HL-60/S4 treated with phorbol 12-myristate 13-acetate at 8.2 ng/mL for 4 days and 3 days (cell line): ENCODE data around the gene ZFAND4.
"Not testable (repeated sequence)": the region's sequence is repeated elsewhere in the genome, so short reads cannot be mapped to it uniquely, and the experiment has no call there.

Source experiments
- in situ Hi-C: fragments of 300-500 bp; cut with MboI; formaldehyde crosslinking; loops from 2 replicates; pipeline ENCODE4 v1.15.0; 2022; ENCODE audit warnings: low sequenced_read_pairs

Gene ZFAND4

DNA sequence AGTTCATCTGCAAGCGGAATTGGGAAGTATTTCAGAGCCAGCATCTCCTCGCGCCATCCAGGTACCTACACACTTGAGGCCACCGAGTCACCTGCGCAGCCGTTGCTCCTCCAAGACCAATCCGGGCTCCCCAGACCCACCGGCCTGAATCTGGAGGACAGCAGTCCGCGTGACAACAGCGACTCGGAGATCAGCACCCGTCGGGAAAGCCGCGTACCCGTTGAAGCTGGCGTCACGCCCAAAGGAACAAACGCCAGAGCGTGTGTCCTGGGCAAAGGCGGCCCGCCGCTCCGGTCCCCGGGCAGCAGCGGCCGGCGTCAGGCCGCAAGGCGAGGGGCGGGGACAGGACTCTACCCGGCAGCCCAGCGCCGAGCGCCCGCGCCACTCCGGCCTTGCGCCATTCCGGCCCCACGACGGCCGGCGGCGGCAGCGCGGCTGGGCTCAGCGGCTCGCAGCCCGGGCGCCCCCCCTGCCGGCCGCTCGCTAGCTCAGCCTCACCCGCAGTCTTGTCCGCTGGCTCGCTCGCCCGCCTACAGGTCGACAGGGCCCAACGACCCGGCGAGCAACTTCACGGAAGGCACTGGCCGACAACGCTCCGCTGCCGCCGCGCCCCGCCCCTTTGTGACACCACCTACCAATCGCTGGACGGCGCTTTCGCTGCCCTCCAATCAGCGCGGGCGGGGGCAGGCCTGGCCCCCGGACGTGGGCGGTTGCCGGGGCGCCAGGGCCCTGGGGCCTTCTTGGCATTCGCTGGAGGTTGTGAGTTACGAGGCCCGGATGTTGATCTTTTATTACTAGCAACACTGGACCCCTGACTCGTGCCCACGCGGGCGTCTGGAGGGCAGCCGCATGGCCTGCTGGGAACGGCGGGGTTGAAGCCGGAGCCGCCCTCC, at the start of gene ZFAND4:
Gene ZFAND4 (minus strand): TSS at position 592 of the 893 bp plus-strand sequence. CDS start 9,047 bp downstream, outside the sequence.
- in situ Hi-C loops, result loop anchor here (25.0 kb wide), 1 partner anchor 185 kb away; no protein-coding TSS in a partner anchor

DNA sequence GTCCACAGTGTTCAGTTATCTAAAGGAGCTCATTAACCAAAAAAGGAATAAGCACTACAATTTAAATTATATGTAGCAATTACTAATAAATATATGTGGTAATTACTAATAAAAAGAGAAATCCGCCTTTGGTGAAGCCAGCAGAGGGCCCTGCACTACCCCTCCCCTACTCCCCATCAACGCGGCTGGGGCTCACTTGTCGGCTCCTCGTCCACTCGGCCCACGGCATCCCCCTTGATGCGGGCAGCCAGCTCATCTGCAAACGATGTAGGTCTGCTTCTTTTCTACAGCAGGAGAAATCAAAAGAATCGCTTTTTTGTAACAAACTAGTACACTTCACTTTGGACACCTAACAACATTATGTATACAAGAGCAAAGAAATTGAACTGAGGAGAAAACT, 48.9 kb upstream of the ZFAND4 start:
- in situ Hi-C loops, result not testable (repeated sequence)

DNA sequence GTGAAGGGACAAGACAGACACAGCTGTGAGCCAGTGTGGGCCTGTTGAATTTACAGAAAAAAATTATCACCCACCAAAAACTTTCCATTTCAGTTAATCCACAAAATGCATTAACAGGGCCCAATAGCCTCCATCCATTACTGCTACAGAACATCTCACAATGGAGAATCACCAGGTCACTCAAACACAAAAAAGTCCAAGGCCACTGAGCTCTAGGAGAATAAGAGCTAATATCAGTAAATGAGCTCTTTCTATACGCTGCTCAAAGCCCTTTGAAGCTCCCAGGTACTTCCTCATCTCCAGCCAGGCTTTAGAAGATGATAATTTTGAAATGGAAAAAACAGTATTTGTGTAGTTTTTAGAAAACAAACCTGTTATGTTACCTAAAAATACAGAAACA, 45.1 kb upstream of the ZFAND4 start:
- in situ Hi-C loops, result not testable (repeated sequence)

DNA sequence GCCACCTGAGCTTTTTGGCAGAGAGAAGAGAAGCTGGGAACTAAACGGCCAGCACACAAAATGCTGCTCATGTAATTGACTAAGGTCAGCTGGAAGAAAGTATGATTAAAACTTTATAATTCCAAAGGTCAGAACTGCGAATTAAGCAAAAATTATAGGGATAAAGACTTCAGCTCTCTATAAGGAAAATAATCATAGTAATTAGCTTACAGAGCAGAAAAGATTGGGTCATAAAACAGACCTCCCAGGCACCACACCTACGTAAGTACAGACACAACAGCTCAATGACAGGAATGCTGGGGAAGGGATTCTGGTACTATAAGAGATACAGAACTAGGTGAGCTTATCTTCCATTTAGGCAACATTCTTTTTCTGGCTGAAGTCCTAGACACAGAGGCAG, 44.5 kb upstream of the ZFAND4 start:
- in situ Hi-C loops, result not testable (repeated sequence)

DNA sequence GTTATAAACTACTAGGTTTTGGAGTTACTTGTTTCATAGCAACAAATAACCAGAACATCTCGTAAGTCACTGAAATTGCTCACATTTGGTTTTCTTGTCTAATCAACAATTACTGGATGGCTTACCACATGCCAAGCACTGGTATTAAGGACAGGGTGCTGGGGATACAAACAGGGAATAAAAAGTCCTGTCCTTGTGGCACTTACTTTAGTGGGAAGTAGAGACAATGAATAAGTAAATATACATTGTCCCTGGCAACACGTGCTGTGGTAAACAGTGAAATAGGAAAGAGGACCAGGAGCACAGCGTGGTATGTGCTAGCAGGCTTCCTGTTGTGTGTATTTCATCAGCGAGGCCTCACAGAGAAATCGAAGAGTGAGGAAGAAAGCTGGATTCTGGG, 38.7 kb upstream of the ZFAND4 start:
- in situ Hi-C loops, result not testable (repeated sequence)

DNA sequence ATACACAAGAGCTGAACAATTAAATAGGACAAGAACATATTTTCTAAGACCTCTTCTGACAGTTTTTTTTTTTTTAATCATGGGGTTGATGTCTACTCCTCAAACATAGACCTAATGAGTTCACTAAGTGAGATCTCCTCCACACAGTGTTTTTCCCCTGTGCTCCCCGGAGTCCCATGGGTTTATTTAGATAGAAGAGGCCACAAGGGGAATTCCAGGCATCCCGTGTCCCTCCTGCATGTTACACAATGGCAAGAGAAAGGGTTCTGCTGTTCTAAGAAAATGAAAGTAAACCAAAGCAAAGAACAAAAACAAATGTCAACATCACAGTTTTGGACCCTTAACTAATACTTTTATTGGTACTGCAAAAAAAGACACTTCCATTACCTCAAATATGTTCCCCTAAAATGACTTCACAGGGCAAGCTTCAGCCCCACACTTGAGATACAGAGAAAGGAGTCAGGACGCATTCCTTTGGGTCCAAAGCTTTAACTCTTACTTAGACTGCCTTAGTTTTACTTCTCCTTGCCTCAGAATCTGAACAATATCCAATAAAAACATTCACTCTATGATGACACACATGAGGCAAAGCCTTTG, 37.7 kb upstream of the ZFAND4 start:
- in situ Hi-C loops, result not testable (repeated sequence)

DNA sequence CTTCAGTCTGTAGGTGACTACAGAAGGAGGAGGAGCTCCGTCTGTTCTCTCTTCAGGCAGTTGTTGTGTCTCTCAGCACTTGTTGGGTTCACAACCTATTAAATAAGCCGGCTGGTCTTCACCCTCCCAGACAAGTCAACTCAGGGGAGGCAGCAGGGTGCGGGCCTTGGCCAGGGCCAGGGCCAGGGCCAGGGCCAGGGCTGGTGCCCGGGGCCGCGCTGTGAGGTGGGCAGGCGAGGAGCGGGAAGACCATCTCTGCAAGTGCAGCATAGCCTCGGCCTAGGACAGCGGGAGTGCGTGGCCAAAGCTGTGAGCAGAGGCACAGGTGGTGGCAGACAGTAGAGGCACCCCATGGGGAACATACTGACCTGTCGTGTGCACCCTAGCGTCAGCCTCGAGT, 5.9 kb upstream of the ZFAND4 start:
- in situ Hi-C loops, result not testable (repeated sequence)

DNA sequence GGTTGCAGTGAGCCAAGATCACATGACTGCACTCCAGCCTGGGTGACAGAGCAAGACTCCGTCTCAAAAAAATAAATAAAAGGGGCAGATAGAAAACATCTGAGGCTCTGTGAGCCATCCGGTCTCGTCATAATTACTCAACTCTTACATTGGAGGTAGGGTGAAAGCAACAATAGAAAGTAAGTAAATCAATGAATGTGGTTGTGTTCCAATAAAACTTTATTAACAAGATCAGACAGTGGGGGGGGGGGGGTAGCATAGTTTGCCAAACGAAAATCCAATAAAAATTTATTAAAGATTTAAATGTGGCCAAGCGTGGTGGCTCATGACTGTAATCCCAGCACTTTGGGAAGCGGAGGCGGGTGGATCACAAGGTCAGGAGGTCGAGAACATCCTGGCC, 2.8 kb upstream of the ZFAND4 start:
- in situ Hi-C loops, result no loop called here

DNA sequence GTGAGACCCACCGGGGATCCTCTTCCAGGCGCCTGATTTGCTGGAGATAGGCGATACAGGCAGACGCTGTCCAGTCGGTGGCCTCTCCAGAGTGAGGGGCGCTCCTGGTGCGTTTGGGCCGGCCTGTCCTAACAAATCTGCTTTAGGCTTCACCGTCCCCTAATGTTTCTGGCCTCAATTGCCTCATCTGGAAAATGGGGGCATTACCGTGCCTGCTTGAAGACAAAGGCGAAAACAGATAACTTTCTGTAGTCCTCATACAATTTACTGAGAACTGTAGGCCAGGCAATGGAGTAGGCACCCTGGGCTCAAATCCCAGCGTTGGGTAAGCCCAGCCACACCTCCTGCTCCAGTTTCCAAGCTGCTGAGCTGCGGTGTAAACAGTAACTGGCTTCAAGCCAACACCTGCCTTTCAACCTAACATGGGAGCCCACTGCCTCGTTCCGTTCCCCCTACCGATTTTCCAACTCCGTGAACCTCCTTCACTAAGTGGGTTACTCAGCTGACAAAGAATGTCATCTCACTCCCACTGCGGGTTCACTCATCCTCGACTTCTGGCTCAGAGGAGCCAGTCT, 589 bp upstream of the ZFAND4 start:
- in situ Hi-C loops, result loop anchor here (25.0 kb wide), 1 partner anchor 186 kb away; no protein-coding TSS in a partner anchor

DNA sequence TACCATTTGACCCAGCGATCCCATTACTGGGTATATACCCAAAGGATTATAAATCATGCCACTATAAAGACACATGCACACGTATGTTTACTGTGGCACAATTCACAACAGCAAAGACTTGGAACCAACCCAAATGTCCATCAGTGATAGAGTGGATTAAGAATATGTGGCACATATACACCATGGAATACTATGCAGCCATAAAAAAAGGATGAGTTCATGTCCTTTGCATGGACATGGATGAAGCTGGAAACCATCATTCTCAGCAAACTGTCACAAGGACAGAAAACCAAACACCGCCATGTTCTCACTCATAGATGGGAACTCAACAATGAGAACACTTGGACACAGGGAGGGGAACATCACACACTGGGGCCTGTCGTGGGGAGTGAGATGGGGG, 1.3 kb downstream of the ZFAND4 start:
- in situ Hi-C loops, result loop anchor here (25.0 kb wide), 1 partner anchor 184 kb away; no protein-coding TSS in a partner anchor

DNA sequence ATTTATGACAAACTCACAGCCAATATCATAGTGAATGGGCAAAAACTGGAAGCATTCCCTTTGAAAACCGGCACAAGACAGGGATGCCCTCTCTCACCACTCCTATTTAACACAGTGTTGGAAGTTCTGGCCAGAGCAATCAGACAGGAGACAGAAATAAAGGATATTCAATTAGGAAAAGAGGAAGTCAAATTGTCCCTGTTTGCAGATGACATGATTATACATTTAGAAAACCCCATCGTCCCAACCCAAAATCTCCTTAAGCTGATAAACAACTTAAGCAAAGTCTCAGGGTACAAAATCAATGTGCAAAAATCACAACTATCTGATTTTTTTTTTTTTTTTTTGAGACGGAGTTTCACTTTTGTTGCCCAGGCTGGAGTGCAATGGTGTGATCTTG, 2.7 kb downstream of the ZFAND4 start:
- in situ Hi-C loops, result loop anchor here (25.0 kb wide), 1 partner anchor 183 kb away; no protein-coding TSS in a partner anchor

DNA sequence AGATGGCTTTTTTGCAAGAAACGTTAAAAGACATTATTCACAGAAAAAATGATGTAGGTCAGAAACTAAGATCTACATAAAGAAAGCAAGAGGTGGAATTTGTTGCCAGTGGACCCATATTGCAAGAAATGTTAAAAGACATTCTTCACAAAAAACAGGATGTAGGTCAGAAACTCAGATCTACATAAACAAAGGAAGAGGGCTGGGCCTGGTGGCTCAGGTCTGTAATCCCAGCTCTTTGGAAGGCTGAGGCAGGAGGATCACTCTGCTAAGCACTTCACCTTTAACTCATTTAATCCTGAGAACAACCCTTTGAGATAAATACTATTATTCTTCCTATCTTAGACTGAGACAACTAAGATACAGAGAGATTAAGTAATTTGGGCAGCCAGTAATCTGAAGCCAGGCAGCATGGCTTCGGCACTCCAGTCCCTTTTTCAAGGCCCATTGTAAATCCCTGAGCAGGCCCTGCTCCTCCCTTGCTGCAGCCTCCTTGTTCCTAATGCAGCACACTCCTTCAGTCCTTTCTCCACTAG, 11.6 kb downstream of the ZFAND4 start:
- in situ Hi-C loops, result loop anchor here (25.0 kb wide), 1 partner anchor 174 kb away; no protein-coding TSS in a partner anchor

DNA sequence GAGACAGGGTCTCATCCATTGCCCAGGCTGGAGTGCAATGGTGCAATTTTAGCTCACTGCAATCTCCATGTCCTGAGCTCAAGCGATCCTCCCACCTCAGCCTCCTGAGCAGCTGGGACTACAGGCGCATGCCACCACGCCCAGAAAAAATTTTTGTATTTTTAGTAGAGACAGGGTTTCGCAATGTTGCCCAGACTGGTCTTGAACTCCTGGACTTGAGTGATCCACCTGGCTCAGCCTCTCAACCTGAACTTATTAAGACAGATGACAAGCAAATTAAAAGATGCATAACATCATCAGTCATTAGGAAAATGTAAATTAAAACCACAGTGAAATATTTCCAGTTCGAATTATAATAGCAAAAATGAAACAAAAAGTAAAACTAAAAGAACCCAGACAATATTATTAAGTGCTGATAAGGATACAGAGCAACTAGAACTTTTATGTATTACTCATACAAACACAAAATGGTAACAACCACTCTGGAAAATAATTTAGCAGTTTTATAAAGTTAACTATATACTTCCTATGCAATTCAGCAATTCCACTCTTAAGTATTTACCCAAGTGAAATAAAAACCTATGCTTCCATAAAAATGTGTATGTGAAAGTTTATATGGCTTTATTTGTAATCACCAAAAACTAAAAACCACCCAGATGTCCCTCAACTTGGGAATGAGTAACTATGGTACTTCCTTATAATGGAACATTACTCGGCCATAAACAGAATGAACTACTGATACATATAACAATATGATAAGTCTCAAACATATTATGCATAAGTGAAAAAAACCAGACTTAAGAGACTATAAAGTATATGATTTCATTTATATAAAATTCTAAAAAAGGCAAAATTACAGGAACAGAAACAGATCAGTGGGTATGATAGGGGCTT, 15.3 kb downstream of the ZFAND4 start:
- in situ Hi-C loops, result loop anchor here (25.0 kb wide), 1 partner anchor 170 kb away; no protein-coding TSS in a partner anchor

DNA sequence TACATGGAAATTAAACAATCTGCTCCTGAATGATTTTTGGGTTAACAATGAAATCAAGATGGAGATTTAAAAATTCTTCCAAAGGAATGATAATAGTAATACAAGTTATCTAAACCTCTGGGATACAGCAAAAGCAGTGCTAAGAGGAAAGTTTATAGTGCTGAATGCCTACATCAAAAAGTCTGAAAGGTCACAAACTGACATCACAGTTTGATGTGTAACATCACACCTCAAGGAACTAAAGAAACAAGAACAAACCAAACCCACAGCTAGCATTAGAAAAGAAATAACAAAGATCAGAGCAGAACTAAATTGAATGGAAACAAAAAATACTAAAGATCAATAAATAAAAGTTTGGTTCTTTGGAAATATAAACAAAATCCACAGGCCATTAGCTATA, 17.4 kb downstream of the ZFAND4 start:
- in situ Hi-C loops, result loop anchor here (25.0 kb wide), 1 partner anchor 168 kb away; no protein-coding TSS in a partner anchor

DNA sequence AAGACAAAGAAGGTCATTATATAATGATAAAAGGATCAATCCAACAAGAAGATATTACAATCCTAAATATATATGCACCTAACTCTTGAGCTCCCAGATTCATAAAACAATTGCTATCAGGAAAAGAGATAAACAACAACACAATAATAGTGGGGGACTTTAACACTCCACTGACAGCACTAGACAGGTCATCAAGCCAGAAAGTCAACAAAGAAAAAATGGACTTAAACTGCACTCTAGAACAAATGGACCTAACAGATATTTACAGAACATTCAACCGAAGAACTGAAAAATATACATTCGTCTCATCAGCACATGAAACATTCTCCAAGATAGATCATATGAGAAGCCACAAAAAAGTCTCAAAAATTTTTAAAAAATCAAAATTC, 17.8 kb downstream of the ZFAND4 start:
- in situ Hi-C loops, result loop anchor here (25.0 kb wide), 1 partner anchor 167 kb away; no protein-coding TSS in a partner anchor

DNA sequence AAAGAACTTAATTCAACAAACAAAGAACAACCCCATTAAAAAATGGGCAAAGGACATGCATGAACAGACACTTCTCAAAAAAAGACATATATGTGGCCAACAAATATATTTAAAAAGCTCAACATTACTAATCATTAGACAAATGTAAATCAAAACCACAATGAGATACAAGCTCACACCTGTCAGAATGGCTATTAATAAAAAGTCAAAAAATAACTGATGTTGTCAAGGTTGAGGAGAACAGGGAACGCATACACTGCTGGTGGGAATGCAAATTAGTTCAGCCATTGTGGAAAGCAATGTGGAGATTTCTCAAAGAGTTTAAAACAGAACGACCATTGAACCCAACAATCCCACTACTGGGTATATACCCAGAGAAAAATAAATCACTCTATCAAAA, 19.1 kb downstream of the ZFAND4 start:
- in situ Hi-C loops, result loop anchor here (25.0 kb wide), 1 partner anchor 166 kb away; no protein-coding TSS in a partner anchor

DNA sequence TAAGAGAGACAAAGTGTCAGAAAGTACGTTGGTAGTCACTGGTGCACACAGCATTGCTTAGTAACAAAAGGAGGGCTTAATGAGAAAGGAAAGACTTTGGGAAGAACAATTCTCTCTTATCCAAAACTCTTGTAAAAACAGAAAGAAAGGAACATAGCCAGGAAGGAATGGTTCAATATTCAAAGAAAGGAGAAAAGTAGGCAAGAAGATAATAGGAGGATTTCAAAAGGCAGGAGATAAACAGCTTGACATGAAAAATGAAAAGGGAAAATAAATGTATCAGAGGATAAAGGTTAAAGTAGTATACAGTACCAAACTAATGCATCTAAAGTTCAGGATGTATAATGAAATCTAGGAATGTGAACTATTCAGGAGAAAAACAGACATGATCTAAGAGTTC, 20.1 kb downstream of the ZFAND4 start:
- in situ Hi-C loops, result loop anchor here (25.0 kb wide), 1 partner anchor 165 kb away; no protein-coding TSS in a partner anchor

DNA sequence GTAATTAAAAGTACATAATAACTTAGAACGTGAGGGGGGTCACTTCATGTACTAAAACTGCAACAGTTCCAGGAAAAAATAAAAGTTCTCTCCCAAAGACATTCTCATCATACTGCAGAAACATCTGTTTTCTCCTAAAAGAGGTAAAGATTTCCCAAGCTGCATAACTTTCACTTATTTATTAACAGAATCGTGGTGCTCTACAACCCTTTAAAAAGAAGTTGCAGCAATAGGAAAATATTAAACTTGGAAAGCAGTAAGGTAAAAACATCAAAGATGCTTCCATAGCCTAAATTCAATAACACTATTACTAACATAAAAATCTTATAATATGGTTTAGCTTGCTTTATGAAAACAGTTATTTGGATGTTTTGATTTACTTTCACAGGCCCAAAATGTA, 23.3 kb downstream of the ZFAND4 start:
- in situ Hi-C loops, result loop anchor here (25.0 kb wide), 1 partner anchor 112 kb away; a partner anchor contains a TSS

DNA sequence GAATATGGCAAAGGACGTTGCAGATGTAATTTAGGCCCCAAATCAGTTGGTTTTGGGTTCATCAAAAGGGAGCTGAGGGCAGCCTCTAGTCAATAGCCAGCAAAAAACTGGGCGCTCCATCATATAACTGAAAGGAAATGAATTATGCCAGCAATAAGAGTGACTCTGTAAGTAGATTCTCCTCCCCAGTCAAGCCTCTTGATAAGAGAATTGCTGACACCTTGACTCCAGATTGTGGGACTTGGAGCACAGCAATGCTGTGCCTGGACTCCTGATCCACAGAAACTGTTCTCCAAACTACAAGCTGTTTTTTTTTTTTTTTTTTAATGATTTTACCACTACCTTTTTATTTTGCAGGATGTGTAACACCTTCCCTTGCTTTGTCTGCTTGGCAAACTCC, 25.5 kb downstream of the ZFAND4 start:
- in situ Hi-C loops, result loop anchor here (25.0 kb wide), 1 partner anchor 110 kb away; a partner anchor contains a TSS
